SU-DHL-6 (cell line): ENCODE data around the gene NPB.

Source experiments
- CTCF ChIP-seq: fragments of 200-600 bp; sonication (generic); IDR thresholded peaks from one replicate; pipeline ENCODE4 v1.5.1; 2017; ENCODE audit warnings: antibody characterized with exemption, mild to moderate bottlenecking, low read length, moderate library complexity; ENCODE audit not compliant: insufficient read depth, poor library complexity, severe bottlenecking
- EZH2phosphoT487 ChIP-seq: fragments of 200-600 bp; sonication (generic), shearing (Covaris generic); conservative IDR thresholded peaks from 2 replicates; pipeline ENCODE4 v1.6.1; 2018; ENCODE audit warnings: mild to moderate bottlenecking, antibody characterized with exemption, low read length, moderate library complexity, mixed read lengths

- TF ChIP-seq CTCF: no peak
- no peak for TF ChIP-seq EZH2phosphoT487
Observed at GRCh38 chr17:81901167-81902022, 643 bp upstream of the NPB start.
